ENCODE results near the gene ST8SIA5.

ST8SIA5 gene

DNA sequence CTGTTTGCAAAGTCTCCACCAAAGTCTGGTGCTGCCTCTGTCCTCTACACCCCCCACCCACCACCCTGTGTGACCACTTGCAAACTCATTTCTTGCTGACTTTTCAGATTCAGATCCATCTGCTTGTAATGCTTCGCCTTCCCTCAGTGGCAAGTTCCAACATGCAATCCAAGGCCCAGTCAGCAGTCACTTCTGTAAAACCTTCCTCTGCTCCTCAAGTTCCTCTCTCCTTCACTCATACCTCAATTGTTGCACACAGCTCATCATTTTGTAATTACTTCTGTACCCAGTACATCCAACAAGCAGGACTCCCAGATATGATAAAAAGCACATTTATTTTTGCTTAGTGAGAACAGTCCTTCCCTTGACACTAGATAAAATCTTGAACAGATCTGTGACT is 93.3 kb downstream of the ST8SIA5 start:
- in situ Hi-C loops (cut with HindIII; ENCODE audit: low pct_ligation_motif_present, low sequenced_read_pairs): loop anchor here (25.0 kb wide), 1 partner anchor 501 kb away; a partner anchor contains a TSS
- H3K4me3 ChIP-seq (ENCODE audit: low read depth, low read length): no peak overlapping the region
- TF ChIP-seq, protein P1, sequence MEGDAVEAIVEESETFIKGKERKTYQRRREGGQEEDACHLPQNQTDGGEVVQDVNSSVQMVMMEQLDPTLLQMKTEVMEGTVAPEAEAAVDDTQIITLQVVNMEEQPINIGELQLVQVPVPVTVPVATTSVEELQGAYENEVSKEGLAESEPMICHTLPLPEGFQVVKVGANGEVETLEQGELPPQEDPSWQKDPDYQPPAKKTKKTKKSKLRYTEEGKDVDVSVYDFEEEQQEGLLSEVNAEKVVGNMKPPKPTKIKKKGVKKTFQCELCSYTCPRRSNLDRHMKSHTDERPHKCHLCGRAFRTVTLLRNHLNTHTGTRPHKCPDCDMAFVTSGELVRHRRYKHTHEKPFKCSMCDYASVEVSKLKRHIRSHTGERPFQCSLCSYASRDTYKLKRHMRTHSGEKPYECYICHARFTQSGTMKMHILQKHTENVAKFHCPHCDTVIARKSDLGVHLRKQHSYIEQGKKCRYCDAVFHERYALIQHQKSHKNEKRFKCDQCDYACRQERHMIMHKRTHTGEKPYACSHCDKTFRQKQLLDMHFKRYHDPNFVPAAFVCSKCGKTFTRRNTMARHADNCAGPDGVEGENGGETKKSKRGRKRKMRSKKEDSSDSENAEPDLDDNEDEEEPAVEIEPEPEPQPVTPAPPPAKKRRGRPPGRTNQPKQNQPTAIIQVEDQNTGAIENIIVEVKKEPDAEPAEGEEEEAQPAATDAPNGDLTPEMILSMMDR (IDR thresholded peaks at IDR 0.05; ENCODE audit: low read depth, low read length, missing control alignments): no peak

GRCh38 chr18:46660957-46661749 is 95.7 kb downstream of the ST8SIA5 start:
- no peak overlapping the region for H3K4me3 ChIP-seq (ENCODE audit: low read depth, low read length)
- H3K27ac ChIP-seq: no peak overlapping the region
- no peaks in the 10 kb centered on the region for H3K36me3 ChIP-seq (replicated peaks)
- H3K27me3 ChIP-seq (replicated peaks): no peaks in the 10 kb centered on the region
- in situ Hi-C loops (cut with HindIII; ENCODE audit: low pct_ligation_motif_present, low sequenced_read_pairs): loop anchor here (25.0 kb wide), 1 partner anchor 499 kb away; a partner anchor contains a TSS
- DNase-seq: no peak
- TF ChIP-seq, protein P1 (IDR thresholded peaks at IDR 0.05; ENCODE audit: low read depth, low read length, missing control alignments): no peak

More for the DNA sequence above, 93.3 kb downstream of the ST8SIA5 start:
- H3K27me3 ChIP-seq (replicated peaks): no peaks in the 10 kb centered on the region
- no peak overlapping the region for H3K27ac ChIP-seq
- DNase-seq: no peak
- no peaks in the 10 kb centered on the region for H3K36me3 ChIP-seq (replicated peaks)

- no peak overlapping the region for H3K27ac ChIP-seq
- no peak for DNase-seq
- in situ Hi-C loops (cut with HindIII; ENCODE audit: low pct_ligation_motif_present, low sequenced_read_pairs): loop anchor here (25.0 kb wide), 1 partner anchor 497 kb away; a partner anchor contains a TSS
- no peaks in the 10 kb centered on the region for H3K27me3 ChIP-seq (replicated peaks)
- TF ChIP-seq, protein P1 (IDR thresholded peaks at IDR 0.05; ENCODE audit: low read depth, low read length, missing control alignments): no peak
- H3K4me3 ChIP-seq (ENCODE audit: low read depth, low read length): no peak overlapping the region
- no peaks in the 10 kb centered on the region for H3K36me3 ChIP-seq (replicated peaks)
These were observed 97.4 kb downstream of the ST8SIA5 start for GRCh38 chr18:46659484-46659883.

GRCh38 chr18:46657115-46657955 is 99.5 kb downstream of the ST8SIA5 start, which contains the start of gene LOXHD1:
TSS of gene LOXHD1 (minus strand) at chr18:46657220. CDS start at chr18:46657033, 187 bp downstream.
- in situ Hi-C loops (cut with HindIII; ENCODE audit: low pct_ligation_motif_present, low sequenced_read_pairs): loop anchor here (25.0 kb wide), 1 partner anchor 495 kb away; a partner anchor contains a TSS
- no peaks in the 10 kb centered on the region for H3K36me3 ChIP-seq (replicated peaks)
- no peaks in the 10 kb centered on the region for H3K27me3 ChIP-seq (replicated peaks)
- H3K27ac ChIP-seq: no peak within 1 kb of the TSS
- H3K4me3 ChIP-seq (ENCODE audit: low read depth, low read length): no peak within 1 kb of the TSS
- TF ChIP-seq, protein P1 (IDR thresholded peaks at IDR 0.05; ENCODE audit: low read depth, low read length, missing control alignments): no peak
- no peak for DNase-seq

DNA sequence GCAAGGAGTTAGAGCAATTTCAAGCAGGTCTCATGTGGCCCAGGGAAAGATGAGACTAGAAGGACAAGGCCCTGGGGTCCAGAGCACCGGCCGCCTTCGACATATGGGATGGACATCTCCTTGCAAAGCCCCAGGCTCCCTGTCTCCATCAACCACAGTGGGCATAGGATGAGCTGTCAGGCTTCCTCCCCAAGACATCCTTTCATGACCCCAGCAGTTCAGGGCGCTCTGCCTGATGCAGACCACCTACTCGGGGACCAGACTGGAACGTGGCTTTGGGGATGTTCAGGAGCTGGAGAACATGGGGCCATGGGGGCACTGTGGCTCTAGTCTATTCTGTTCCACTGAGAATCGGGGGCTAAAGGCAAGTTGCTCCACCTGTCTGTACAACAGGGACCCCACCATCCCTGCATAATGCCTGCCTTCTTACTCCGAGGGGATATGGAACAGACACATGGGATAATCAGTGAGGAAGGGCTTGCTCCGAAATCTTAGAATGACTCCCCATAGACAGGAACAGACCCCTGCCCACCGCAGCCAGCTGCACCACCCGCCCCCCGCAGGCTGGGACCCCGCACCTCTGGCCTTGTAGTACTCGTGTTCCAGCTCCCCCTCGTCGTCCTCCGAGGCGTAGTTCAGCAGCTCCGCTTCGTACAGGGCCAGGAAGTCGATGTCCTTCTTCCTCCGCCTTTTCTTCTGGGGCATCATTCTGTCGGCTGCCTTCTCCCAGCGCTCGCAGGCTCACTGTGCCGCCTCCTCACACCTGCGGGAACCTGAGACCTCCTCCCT is 100.3 kb downstream of the ST8SIA5 start:
- TF ChIP-seq, protein P1 (IDR thresholded peaks at IDR 0.05; ENCODE audit: low read depth, low read length, missing control alignments): no peak
- in situ Hi-C loops (cut with HindIII; ENCODE audit: low pct_ligation_motif_present, low sequenced_read_pairs): loop anchor here (25.0 kb wide), 1 partner anchor 494 kb away; a partner anchor contains a TSS

More for the DNA sequence above, 100.3 kb downstream of the ST8SIA5 start:
- DNase-seq: no peak
- Histone ChIP-seq H3K4me3 (ENCODE audit: low read depth, low read length) (no peak overlapping the region), H3K27ac (no peak overlapping the region), H3K27me3 (replicated peaks) (no peaks in the 10 kb centered on the region), H3K36me3 (replicated peaks) (no peaks in the 10 kb centered on the region)
